H9 (cell line): ENCODE data around the gene TFG. TPM values are rescaled to one million over a fixed set of nuclear protein-coding genes. Genes with fewer than 3 reads are reported as not detected.

Experiments used
- DNase-seq: peaks from one replicate; pipeline ENCODE4 v3.0.0-alpha.2; 2017
- H2AFZ ChIP-seq: one replicate; pipeline ENCODE4 v1.6.1; 2013; ENCODE audit warnings: mild to moderate bottlenecking, low read length, control low read depth, moderate library complexity
- H2AK5ac ChIP-seq: 2 replicates; pipeline ENCODE4 v1.6.1; 2013; ENCODE audit warnings: low read length, control low read depth, mixed read lengths; ENCODE audit not compliant: insufficient read length
- H2BK120ac ChIP-seq: one replicate; pipeline ENCODE4 v1.6.1; 2013; ENCODE audit warnings: low read depth, mild to moderate bottlenecking, low read length, control low read depth, inconsistent platforms; ENCODE audit not compliant: poor library complexity, severe bottlenecking
- H2BK12ac ChIP-seq: 2 replicates; pipeline ENCODE4 v1.6.1; 2013; ENCODE audit warnings: low read length, control low read depth, mixed read lengths, low read depth; ENCODE audit not compliant: insufficient read length
- H2BK15ac ChIP-seq: 2 replicates; pipeline ENCODE4 v1.6.1; 2013; ENCODE audit warnings: low read depth, low read length, control low read depth
- H2BK20ac ChIP-seq: one replicate; pipeline ENCODE4 v1.6.1; 2013; ENCODE audit warnings: low read depth, mild to moderate bottlenecking, low read length, control low read depth, inconsistent platforms; ENCODE audit not compliant: poor library complexity, severe bottlenecking
- H2BK5ac ChIP-seq: 2 replicates; pipeline ENCODE4 v1.6.1; 2013; ENCODE audit warnings: low read length, control low read depth, mixed read lengths; ENCODE audit not compliant: insufficient read length
- H3K14ac ChIP-seq: 2 replicates; pipeline ENCODE4 v1.6.1; 2013; ENCODE audit warnings: low read length, control low read depth; ENCODE audit not compliant: insufficient read depth
- H3K18ac ChIP-seq: 2 replicates; pipeline ENCODE4 v1.6.1; 2013; ENCODE audit warnings: low read depth, mild to moderate bottlenecking, mixed read lengths, low read length, control low read depth; ENCODE audit not compliant: insufficient read length
- H3K23ac ChIP-seq: 2 replicates; pipeline ENCODE4 v1.6.1; 2013; ENCODE audit warnings: low read length, control low read depth, mixed read lengths, low read depth; ENCODE audit not compliant: insufficient read length
- H3K23me2 ChIP-seq: 2 replicates; pipeline ENCODE4 v1.6.1; 2013; ENCODE audit warnings: low read depth, mild to moderate bottlenecking, mixed read lengths, low read length, control low read depth; ENCODE audit not compliant: insufficient read length, poor library complexity, severe bottlenecking
- H3K27ac ChIP-seq: 2 replicates; pipeline ENCODE4 v1.5.1; 2013; ENCODE audit warnings: low read length, control low read depth, mixed read lengths, low read depth; ENCODE audit not compliant: insufficient read length
- H3K27me3 ChIP-seq: 2 replicates; pipeline ENCODE4 v1.6.1; 2013; ENCODE audit warnings: low read length, control low read depth, inconsistent platforms; ENCODE audit not compliant: insufficient read depth
- H3K4ac ChIP-seq: 2 replicates; pipeline ENCODE4 v1.6.1; 2013; ENCODE audit warnings: low read depth, mild to moderate bottlenecking, control low read depth, inconsistent platforms, low read length, moderate library complexity
- H3K4me1 ChIP-seq: 2 replicates; pipeline ENCODE4 v1.6.1; 2013; ENCODE audit warnings: low read length, control low read depth, inconsistent platforms; ENCODE audit not compliant: insufficient read depth
- H3K4me2 ChIP-seq: 2 replicates; pipeline ENCODE4 v1.6.1; 2013; ENCODE audit warnings: low read length, control low read depth, mixed read lengths; ENCODE audit not compliant: insufficient read length, insufficient read depth
- H3K56ac ChIP-seq: 2 replicates; pipeline ENCODE4 v1.6.1; 2013; ENCODE audit warnings: low read depth, mild to moderate bottlenecking, mixed read lengths, low read length, control low read depth; ENCODE audit not compliant: insufficient read length
- H3K79me1 ChIP-seq: 2 replicates; pipeline ENCODE4 v1.6.1; 2013; ENCODE audit warnings: low read depth, mild to moderate bottlenecking, moderate library complexity, low read length, control low read depth, inconsistent platforms; ENCODE audit not compliant: insufficient read depth, poor library complexity, severe bottlenecking
- H3K79me2 ChIP-seq: 2 replicates; pipeline ENCODE4 v1.6.1; 2013; ENCODE audit warnings: low read length, control low read depth, inconsistent platforms; ENCODE audit not compliant: insufficient read depth
- H3K9ac ChIP-seq: 2 replicates; pipeline ENCODE4 v1.6.1; 2013; ENCODE audit warnings: low read length, control low read depth, mixed read lengths; ENCODE audit not compliant: insufficient read length; ENCODE audit errors: extremely low read depth
- H3K9me3 ChIP-seq: one replicate; pipeline ENCODE4 v1.6.1; 2013; ENCODE audit warnings: low read depth, low read length, inconsistent platforms; ENCODE audit not compliant: control insufficient read depth
- H3T11ph ChIP-seq: one replicate; pipeline ENCODE4 v1.6.1; 2013; ENCODE audit warnings: mild to moderate bottlenecking, low read length, control low read depth, inconsistent platforms
- H4K20me1 ChIP-seq: one replicate; pipeline ENCODE4 v1.6.1; 2013; ENCODE audit not compliant: control insufficient read depth, insufficient read length, insufficient read depth
- H4K5ac ChIP-seq: 2 replicates; pipeline ENCODE4 v1.6.1; 2013; ENCODE audit warnings: low read depth, mild to moderate bottlenecking, mixed read lengths, low read length, control low read depth; ENCODE audit not compliant: insufficient read length
- H4K8ac ChIP-seq: replicated peaks from 2 replicates; pipeline ENCODE4 v1.6.1; 2013; ENCODE audit warnings: low read length, control low read depth, mixed read lengths, low read depth; ENCODE audit not compliant: insufficient read length
- H4K91ac ChIP-seq: 2 replicates; pipeline ENCODE4 v1.6.1; 2013; ENCODE audit warnings: low read depth, mild to moderate bottlenecking, moderate library complexity, mixed read lengths, low read length, control low read depth; ENCODE audit not compliant: insufficient read length
- H3K27ac Mint-ChIP-seq, 3 experiments: 2 replicates in 2 of 3; 3 replicates in 1 of 3; pipeline ENCODE4 v1.8.0; 2020 to 2021; ENCODE audit warnings: mixed read lengths in 3 of 3, mild to moderate bottlenecking in 1 of 3, moderate library complexity in 1 of 3
- H3K27me3 Mint-ChIP-seq: 2 replicates; pipeline ENCODE4 v1.8.0; 2021; ENCODE audit warnings: low read depth, mild to moderate bottlenecking, moderate library complexity, mixed read lengths
- H3K36me3 Mint-ChIP-seq, 3 experiments: 2 replicates in 2 of 3; 3 replicates in 1 of 3; pipeline ENCODE4 v1.8.0; 2020 to 2021; ENCODE audit warnings: low read depth in 3 of 3, mixed read lengths in 3 of 3; ENCODE audit not compliant: insufficient read depth in 1 of 3
- H3K4me1 Mint-ChIP-seq, 2 experiments: 2 replicates each; pipeline ENCODE4 v1.8.0; 2020; ENCODE audit warnings: mixed read lengths in 2 of 2
- H3K4me3 Mint-ChIP-seq, 2 experiments: 2 replicates in 1 of 2; 3 replicates in 1 of 2; pipeline ENCODE4 v1.8.0; 2020 to 2021; ENCODE audit warnings: mild to moderate bottlenecking in 2 of 2, mixed read lengths in 2 of 2, moderate library complexity in 1 of 2
- H3K9me3 Mint-ChIP-seq, 2 experiments: 2 replicates in 1 of 2; 3 replicates in 1 of 2; pipeline ENCODE4 v1.8.0; 2020; ENCODE audit warnings: mild to moderate bottlenecking in 2 of 2, mixed read lengths in 2 of 2, moderate library complexity in 1 of 2
- total RNA-seq: library from RNA; stranded (reverse); gene quantifications from 2 replicates; pipeline ENCODE4 v1.2.1, GENCODE V29; 2021
- TF ChIP-seq, protein P1 (sequence below): fragments of 200-600 bp; sonication (generic); conservative IDR thresholded peaks from 3 replicates; pipeline ENCODE4 v1.8.0; 2021; ENCODE audit warnings: antibody characterized with exemption, mild to moderate bottlenecking

TFG gene
- total RNA-seq, 1 experiment from 2014 or later = 80.7 TPM

DNA sequence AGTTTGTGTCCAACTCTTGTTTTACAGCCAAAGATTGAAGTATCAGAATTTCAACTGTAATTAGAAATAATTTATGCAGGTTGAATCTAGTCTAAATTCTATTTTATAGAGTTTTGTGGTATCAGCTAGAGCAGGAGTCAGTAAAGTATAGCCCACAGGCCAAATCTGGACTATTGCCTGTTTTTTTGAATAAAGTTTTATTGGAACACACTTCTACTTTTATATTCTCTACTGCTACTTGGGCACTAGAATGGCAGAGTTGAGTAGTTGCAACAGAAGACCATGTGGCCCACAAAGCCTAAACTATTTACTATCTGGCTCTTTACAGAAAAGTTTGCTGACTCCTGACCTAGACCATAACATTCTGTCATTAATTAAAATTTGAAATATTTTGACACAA lies 36.3 kb downstream of the TFG start:
- Histone ChIP-seq H3K23ac (no peak overlapping the region), H2AK5ac (no peak overlapping the region)
- peaks cover 16 to 54% (median 49%) of the 10 kb centered on the region in 3 experiments; a peak in 6 of 7 replicates for H3K36me3 Mint-ChIP-seq

More for the DNA sequence above, 36.3 kb downstream of the TFG start:
- H4K91ac ChIP-seq = no peak overlapping the region
- no peak overlapping the region for H3K14ac ChIP-seq
- no peak overlapping the region for H4K5ac ChIP-seq
- H3K27ac Mint-ChIP-seq = 0 out of 7 replicates have a peak overlapping the region, but pooled peaks of 1 of the 3 experiments have one; percentile 40
- H3K27me3 Mint-ChIP-seq = no peaks in the 10 kb centered on the region
- H3K18ac ChIP-seq = no peak overlapping the region
- H2BK5ac ChIP-seq = no peak overlapping the region
- no peak overlapping the region for H2BK15ac ChIP-seq
- no peaks in the 10 kb centered on the region for H4K20me1 ChIP-seq
- no peak overlapping the region for H3K9ac ChIP-seq
- H3K56ac ChIP-seq = no peak overlapping the region
- TF ChIP-seq, protein P1, sequence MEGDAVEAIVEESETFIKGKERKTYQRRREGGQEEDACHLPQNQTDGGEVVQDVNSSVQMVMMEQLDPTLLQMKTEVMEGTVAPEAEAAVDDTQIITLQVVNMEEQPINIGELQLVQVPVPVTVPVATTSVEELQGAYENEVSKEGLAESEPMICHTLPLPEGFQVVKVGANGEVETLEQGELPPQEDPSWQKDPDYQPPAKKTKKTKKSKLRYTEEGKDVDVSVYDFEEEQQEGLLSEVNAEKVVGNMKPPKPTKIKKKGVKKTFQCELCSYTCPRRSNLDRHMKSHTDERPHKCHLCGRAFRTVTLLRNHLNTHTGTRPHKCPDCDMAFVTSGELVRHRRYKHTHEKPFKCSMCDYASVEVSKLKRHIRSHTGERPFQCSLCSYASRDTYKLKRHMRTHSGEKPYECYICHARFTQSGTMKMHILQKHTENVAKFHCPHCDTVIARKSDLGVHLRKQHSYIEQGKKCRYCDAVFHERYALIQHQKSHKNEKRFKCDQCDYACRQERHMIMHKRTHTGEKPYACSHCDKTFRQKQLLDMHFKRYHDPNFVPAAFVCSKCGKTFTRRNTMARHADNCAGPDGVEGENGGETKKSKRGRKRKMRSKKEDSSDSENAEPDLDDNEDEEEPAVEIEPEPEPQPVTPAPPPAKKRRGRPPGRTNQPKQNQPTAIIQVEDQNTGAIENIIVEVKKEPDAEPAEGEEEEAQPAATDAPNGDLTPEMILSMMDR = no peak
- H3K27me3 ChIP-seq = no peaks in the 10 kb centered on the region
- no peaks in the 10 kb centered on the region for H3K23me2 ChIP-seq
- peaks cover 6 to 19% of the 10 kb centered on the region in 2 experiments for H3K4me1 Mint-ChIP-seq
- H2BK12ac ChIP-seq = no peak overlapping the region
- no peak overlapping the region for H3K4me3 Mint-ChIP-seq
- no peaks in the 10 kb centered on the region for H3K79me1 ChIP-seq
- no peak overlapping the region for H3K4me2 ChIP-seq
- no peak overlapping the region for H3K4ac ChIP-seq
- no peak overlapping the region for H2AFZ ChIP-seq
- no peaks in the 10 kb centered on the region for H3K9me3 ChIP-seq
- no peaks in the 10 kb centered on the region for H3K4me1 ChIP-seq
- no peak overlapping the region for H3T11ph ChIP-seq
- H2BK20ac ChIP-seq = no peak overlapping the region
- H3K27ac ChIP-seq = no peak overlapping the region
- H3K79me2 ChIP-seq = no peaks in the 10 kb centered on the region
- H4K8ac ChIP-seq = no peak overlapping the region
- no peak for DNase-seq
- H2BK120ac ChIP-seq = no peak overlapping the region
- H3K9me3 Mint-ChIP-seq = no peaks in the 10 kb centered on the region
